Activated CD4-positive, alpha-beta T cell treated with anti-CD3 and anti-CD28 coated beads for 4 hours (primary cell): ENCODE results near the gene SFTPB.

Experiments
- DNase-seq, 2 donors: peaks; one replicate each; pipeline ENCODE4 v3.0.0-alpha.2; 2020

The SFTPB gene

DNA sequence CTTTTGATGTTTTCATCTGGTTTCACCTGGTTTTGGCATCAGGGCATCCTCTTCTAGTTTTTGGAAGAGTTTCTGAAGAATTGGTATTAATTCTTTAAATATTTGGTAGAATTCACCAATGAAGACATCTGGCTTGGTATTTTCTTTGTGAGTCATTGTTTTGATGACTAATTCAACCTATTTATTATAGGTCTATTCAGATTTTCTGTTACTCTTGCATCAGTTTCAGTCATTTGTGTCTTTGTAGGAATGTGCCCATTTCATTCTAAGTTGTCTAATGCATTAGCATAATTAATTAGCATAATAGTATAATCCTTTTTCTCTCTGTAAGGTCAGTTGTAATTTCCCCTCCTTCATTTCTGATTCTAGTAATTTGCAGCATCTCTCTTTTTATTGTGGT is 34.2 kb upstream of the SFTPB start:
- no peak for DNase-seq

DNA sequence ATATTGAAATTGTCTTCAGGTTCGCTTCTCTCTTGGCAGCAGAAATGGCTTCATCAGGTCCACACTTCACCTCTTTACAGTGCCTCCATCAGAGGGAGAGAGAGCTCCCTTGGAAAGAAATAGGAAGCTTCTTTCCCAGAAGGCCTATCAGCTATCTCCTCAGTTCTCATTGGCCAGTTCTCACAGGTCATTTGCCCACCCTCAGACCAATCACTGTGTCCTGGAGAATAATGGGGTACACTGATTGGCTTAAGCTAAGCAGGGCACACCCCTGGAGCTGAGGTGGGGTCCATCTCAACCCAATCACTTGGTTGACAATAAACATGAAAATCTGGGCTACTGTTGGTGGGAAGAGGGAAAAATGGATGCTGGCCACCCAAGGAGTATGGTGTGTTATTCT is 31.3 kb upstream of the SFTPB start:
- no peak for DNase-seq

- no peak for DNase-seq
Observed at GRCh38 chr2:85698880-85699254, 30.9 kb upstream of the SFTPB start.

DNA sequence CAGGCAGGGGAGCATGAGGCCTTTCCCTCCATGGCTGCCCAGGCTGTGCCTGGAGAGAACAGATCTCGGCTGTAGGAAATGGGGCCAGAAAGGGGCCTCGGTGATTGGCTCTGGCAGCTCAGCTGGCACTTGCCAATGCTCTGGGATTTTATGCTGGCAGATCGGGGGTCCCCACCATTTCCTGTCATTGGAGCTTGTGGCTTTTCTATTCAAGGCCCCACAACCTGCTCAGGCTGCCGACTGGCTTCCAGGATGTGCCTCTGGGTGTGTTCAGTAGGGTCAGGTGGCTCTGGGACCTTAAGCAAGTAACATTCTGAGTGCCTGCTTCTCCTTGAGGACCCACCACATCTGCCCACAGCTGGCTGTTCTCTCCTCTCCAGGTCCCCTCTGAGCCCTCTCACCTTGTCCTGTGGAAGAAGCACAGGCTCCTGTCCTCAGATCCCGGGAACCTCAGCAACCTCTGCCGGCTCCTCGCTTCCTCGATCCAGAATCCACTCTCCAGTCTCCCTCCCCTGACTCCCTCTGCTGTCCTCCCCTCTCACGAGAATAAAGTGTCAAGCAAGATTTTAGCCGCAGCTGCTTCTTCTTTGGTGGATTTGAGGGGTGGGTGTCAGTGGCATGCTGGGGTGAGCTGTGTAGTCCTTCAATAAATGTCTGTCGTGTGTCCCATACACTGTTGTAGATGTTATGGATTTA is 30.3 kb upstream of the SFTPB start:
- no peak for DNase-seq

DNA sequence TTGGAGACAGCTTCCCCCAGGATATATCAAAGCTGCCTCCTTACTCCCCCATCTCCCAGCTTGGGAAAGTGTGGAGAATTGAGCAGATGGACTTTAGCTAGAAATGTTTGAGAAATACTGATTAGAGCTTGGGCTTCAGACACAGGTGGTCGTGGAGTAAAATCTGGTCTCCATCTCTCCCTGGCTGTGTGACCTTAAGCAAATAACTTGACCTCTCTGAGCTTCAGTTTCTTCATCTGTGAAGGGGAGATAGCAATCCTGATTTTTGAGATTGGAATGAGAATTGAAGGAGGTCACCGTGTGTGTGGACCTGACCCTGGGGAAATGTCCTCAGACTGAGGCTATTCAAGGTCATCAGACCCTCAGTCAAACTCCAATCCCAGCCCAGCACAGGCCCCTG is 29.7 kb upstream of the SFTPB start:
- DNase-seq = no peak

DNA sequence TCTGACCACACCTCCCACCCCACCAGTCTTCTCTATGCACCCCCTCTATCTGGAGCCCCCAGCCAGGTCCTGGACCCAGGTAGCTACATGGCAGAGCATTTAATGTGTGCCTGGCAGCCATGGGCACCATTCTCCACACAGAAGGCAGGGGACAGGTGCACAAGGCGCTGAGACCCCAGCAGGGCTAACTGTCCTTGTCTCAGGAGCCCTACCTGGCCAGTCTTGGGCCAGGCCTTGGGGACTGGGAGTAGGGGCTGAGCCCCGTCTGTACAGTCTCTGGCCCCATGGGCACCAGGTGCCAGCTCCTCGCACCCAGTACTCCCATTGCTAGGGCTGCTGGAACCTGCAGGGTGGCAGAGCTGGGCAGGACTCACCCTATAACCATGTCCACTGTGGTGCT is 29.1 kb upstream of the SFTPB start:
- DNase-seq = no peak

- no peak for DNase-seq
Observed at GRCh38 chr2:85695691-85696668, 28.0 kb upstream of the SFTPB start.

DNA sequence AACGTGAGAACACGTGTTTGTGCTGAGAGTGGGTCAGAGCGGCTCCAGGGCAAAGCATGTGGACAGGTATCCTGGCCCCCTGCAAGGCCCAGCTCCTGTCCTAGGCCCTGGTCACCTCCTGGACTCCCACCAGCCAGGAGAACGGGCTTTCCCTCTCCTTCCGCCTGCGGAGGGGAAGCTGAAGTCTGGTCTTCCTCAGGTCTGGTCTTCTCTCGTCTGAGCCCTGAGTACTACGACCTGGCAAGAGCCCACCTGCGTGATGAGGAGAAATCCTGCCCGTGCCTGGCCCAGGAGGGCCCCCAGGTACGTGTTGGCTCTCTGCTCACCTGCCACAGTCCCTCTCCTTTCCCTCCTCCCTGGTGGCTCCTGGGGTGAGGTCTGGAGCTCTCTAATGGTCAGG is 27.1 kb upstream of the SFTPB start:
- no peak for DNase-seq

- DNase-seq = no peak
Observed at GRCh38 chr2:85694052-85695025, 26.3 kb upstream of the SFTPB start, which contains the start of gene GNLY. GNLY (plus strand) TSS chr2:85694358; CDS start chr2:85694419, 61 bp downstream.

DNA sequence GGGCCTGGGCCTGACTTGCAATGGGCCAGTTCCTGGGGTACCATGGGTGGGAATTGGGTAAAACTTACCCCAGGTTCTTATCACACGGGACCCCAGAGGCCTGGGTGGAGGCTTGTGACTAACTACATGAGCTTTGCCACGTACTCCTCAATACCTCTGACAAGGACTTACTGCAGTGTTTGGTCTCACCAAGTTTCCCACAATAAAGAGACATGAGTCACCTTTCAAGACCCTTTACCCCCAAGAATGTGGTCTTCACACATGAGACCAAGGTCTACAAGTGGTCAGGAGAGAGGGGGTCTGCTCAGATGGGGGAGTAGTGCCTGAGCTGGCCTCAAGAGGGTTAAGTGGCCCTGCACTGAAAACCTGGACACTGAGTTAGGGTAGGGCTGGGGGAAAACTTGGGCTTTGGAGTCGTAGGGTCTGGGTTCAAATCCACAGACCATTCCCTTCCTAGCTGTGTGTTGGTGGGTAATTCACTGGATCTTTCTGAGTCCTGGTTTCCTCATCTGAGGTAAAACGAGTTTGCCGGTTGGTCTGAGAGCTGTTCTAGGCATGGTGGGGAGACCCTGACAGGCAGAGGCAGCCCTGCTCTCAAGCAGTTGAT is 24.1 kb upstream of the SFTPB start:
- DNase-seq = no peak

DNA sequence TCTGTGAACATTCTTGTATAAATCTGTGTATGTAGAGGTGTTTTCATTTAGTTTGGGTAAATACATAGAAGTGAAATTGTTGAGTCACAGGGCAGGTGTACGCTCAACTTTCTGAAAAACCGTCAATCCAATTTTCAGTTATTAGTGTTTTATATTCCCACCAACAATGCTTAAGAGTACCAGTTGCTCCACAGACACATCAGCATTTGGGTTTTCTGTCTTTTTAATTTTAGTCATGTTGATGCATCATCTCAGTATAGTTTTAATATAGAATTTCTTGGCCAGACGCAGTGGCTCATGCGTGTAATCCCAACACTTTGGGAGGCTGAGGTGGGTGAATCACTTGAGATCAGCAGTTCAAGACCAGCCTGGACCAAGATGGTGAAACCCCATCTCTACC is 22.9 kb upstream of the SFTPB start:
- DNase-seq = no peak

- no peak for DNase-seq
Observed at GRCh38 chr2:85684806-85685205, 16.8 kb upstream of the SFTPB start.

DNA sequence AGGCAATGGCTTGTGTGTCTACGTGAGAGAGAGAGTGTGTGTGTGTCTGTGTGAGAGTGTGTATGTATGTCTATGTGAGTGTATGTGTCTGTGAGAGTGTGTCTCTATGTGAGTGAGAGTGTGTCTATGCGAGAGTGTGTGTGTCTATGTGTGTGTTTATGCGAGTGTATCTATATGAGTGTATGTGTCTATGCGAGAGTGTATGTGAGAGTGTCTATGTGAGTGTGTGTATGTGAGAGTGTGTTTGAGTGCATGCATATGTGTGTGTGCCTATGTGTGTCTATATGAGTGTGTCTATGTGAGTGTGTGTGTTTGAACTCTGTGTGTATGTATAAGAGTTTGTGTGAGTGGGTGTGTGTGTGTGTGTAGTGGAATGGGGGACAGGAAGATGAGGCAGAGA is 16.4 kb upstream of the SFTPB start:
- no peak for DNase-seq

GRCh38 chr2:85682378-85682777 is 14.4 kb upstream of the SFTPB start:
- no peak for DNase-seq

- DNase-seq = no peak
Observed at GRCh38 chr2:85681776-85682175, 13.8 kb upstream of the SFTPB start.

- no peak for DNase-seq
Observed at GRCh38 chr2:85681372-85681763, 13.4 kb upstream of the SFTPB start.

DNA sequence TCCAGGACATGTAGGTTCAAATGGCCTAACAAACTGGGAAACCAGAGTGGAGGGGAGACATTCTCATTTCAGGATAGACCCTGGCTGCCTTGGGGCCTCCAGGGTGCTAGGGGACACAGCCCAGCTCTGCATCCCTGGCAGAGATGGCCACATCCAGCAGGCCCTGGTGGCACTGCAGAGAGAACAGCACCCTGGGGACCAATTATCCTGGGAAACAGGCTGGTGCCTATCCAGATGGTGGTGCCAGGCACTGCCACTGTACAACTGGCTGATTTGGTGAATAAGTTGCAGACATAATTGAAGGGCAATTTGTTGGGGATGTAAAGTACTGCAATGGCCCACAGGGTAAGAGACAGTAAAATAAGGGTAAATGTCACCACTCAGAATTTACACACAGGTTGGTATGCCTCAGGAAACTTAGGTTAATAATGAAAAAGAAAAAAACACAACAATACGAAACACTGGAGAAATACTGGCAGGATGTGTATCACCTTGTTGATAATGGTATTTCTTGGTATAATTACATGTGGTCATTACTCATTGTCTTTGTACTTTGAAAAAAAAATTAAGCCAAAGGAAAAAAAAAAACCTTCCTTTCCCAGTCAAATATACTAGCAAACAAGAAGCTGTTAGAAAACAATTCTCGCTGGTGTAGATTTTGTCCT is 12.8 kb upstream of the SFTPB start:
- no peak for DNase-seq

DNA sequence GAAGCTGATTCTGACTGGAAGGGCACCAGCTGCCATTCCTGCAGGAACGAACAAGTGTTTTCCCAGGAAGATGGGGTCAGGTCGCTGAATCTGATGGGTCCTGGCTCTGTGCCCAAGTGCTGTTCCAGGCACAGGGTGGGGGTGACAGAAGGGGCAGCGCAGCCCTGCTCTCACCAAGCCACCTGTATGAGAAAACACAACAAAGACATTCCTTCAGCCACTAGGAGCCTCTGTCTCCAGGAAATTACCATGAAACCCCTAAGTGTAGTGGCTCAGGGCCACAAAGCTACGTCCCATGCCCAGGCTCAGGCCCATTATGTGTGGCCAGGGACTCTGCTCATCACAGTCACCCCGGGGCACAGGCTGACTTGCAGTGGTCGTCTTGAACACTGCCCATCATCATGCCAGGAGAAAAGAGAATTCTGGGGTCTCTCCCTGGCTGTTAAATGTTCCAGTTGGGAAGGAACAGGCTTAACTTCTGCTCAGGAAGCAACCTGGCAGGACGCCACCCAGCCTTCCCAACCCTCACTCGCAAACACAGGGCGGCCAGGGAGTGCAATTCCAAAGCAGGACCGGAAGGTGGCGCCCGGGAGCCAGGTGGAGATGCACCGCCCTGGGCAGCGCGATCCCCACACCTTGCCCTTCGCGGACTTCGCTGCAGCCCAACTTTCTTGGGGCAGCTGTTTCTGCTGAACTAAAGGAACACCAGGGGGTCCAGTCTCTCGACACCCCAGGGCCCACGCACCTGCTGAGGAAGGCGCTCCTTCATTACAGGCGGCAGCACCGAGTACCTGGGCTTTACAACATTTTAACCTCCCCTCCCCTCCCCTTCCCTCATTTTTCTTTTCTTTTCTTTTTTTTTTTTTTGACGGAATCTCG is 11.0 kb upstream of the SFTPB start:
- DNase-seq = peak; percentile 65 to 76

DNA sequence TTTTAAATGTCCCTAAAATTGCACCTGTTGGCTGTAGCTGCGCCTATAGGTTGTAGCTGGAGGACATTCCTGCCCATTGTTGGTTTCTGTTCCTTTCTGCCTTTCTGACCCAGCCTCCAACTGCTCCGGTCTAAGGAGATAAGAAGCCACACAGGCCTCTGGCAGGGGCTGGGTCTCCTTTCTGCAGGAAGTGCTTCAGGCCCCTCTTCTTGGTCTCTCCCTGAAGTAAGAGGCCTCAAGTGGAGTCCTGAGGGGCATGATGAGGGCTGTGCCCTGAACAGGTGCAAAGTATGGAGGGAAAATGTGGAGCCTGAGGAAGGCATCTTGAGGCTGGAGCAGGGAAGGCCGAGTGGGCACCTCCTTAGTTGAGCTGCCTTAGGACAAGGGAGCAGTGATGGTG is 10.4 kb upstream of the SFTPB start:
- no peak for DNase-seq

- DNase-seq = no peak
Observed at GRCh38 chr2:85675866-85676548, 8.0 kb upstream of the SFTPB start.
